Superior temporal gyrus (tissue), 1 donor: ENCODE results near the gene RSPH3.
"Not testable (repeated sequence)": the region's sequence is repeated elsewhere in the genome, so short reads cannot be mapped to it uniquely, and the experiment has no call there.

Source experiments
- DNase-seq: peaks from one replicate; pipeline ENCODE4 v3.0.0-alpha.2; 2016; ENCODE audit errors: extremely low spot score

Gene RSPH3, protein sequence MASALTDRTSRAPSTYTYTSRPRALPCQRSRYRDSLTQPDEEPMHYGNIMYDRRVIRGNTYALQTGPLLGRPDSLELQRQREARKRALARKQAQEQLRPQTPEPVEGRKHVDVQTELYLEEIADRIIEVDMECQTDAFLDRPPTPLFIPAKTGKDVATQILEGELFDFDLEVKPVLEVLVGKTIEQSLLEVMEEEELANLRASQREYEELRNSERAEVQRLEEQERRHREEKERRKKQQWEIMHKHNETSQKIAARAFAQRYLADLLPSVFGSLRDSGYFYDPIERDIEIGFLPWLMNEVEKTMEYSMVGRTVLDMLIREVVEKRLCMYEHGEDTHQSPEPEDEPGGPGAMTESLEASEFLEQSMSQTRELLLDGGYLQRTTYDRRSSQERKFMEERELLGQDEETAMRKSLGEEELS

DNA sequence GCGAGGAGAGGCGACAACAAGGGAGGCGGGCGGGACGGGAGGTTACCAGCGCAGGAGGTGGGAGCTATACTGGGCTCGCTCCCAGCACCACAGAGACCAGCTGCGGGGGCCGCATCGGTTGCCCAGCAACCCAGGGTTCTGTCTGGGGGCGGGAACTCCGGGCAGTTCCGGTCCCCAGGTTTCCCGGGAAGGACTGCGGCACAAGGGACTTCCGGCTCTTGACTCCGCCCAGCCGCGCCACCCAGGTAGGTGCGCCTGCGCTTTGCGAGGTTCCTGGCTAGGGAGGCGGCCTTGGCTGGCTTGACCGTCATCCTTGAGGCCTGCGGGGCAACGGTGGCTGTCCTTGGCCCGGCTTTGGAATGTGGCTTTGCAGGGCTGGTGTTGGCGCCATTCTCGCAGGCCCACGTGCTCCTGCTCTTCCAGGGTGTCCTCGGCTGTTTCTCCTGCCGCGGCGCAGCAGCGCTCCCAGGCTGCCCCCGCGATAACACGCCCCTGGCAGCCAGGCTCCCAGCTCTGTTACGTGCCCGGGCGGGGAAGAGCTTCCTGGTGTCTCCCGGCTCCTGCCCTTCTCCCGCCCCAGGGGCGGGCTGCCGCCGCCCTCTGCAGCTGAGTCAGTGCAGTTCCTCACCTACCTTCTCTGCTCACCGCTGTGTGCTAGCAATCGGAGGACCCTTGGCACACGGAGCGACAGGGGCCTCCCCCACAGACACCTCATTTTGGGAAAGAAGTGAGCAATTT, at the start of gene RSPH3:
TSS of gene RSPH3 (minus strand) at position 537 of the 738 bp plus-strand sequence. CDS start 652 bp downstream, outside the sequence.
- DNase-seq: peak; percentile 88

DNA sequence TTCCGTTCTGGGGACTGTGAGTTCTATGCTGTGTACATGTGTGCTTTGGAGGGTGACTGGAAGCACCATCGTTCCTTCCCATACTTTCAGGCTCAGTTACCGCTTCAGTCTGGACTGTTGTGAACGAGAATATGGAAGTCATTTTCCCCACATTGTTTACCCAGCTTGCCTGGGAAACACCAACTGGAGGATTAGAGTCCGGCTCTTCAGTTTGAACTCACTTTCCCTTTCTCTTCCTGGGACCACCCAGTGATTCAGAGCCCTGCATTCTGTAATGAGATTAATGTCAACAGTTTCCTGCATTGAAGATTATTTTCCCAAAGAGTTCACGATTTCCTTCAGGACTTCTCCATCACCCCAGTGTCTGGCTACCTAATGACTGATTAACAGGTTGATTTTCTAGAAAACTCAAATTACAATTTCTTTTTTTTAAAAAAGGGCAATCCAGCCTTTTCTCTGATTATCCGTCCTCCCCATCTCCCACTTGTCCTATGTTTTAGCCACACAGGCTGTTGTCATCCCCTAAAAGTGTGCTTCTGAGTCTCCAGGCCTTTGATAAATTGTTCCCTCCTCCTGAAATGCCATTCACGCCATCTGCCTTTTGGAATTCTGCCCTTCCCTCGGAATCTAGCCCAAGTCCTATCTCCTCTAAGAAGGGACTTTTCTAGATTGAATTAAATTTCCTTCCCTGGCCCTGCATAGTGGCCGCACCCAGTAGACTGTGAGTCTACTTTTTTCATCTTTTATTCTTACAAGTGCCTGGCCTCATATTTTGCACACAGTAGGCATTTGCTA, 48.1 kb upstream of the RSPH3 start:
- DNase-seq: no peak

DNA sequence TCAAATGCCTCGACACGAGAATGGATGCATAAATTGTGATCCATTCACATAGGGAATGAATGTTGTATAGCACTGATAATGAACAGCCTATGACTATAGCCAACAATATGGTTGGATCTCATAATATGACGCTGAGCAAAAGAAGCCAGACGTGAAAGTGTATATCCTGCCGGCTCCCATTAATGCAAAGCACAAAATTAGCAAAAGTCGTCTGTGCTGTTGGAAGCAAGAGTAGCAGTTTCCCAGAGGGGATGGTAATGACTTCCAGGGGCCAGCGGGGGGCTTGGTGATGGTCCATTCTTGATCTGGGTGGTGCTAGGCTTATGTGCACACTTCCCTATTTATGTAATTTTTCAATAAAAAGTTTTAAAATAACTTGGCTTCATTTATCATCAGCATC, 45.8 kb upstream of the RSPH3 start:
- DNase-seq: no peak

DNA sequence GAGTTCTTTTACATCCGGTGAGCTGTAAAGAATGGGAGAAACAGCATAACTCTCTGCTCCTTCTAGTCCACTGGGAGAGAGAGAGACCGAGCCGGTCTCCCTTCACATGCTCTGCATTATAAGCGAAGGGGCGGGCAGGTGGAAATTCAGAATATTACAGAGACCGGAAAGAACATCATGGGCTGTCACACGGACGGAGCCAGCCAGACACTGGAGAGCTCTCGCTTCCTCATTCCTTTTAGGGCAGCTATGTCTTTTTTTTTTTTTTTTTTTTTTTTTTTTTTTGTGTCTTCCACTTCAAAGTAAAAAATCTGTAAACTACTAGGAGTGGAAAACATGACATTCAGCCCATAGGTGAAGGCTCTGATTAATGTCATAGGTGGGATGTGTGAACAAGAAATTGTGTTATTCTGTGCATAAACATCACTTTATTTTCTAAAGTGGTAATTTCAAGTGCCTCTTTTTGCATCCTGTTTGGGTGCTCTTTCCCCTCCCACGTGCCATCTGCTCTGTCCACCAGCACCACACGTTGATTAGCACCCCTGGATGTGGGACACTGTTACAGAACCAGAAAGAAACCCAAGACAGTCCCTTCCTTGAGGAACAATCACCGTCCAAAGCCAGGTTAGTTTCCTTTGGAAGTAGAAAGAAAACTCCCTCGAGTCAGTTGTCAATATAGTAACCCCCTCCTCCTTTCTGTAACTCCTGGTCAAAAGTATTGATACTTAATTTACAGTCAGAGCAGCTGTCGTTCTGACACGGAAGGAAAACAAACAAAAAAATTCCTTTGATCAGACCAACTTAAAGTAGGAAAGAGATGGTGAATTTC, 45.1 kb upstream of the RSPH3 start, which contains the start of gene TAGAP:
TSS of gene TAGAP (minus strand) at position 93 of the 829 bp plus-strand sequence. CDS start 845 bp downstream, outside the sequence.
- DNase-seq: peak; percentile 33

DNA sequence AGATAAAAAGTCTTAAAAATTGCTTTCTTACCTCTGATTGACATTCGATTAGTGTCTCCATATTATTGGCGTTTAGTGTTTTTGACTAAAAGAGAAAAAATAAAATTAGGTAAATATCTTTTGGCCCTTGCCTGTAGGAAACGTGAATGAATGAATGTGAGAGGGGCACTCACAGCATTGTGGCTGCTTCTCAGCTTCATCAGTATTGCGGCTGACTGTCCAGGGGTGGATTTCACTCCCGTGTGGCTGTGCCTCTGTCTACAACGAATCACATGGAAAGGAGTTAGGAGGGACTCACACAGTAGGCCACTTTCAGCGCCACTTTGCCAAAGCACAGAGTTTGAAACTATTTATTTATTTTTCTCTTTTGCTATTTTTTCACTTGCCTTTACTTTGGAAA, 43.9 kb upstream of the RSPH3 start:
- no peak for DNase-seq

DNA sequence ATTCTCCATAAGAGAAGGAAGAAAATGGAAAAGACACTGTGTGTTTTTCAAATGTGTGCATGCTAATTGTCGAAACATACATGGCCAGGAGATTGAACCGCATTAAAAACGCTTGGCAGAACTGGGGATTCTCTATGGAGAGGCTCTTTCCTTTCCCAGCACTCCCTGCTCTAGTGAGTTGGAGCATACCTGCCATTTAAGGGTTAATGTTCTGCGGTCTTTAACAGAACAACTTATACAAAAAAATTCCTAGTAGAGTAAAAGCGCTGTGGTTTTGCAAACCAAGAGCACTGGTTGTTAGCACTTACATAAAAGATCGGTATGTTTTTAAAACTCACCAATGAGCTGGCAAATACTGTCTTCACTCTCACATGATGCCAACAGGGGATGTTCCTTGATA, 43.2 kb upstream of the RSPH3 start:
- no peak for DNase-seq

DNA sequence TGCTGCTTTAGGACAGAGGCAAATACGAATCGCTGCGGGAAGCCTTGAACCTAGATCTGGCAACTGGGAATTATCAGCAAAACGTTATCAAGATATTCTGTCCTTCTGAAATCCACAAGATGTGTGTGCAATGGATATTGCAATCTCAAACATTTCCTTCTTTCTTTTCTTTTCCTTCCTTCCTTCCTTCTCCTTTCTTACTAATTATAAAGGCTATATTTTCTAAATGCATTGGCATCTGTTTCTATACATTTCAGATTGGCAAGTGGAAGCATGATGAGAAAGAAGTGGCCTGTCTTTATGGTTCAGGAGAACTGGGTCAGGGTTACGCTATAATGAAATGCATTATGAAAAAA, 42.8 kb upstream of the RSPH3 start:
- no peak for DNase-seq

DNA sequence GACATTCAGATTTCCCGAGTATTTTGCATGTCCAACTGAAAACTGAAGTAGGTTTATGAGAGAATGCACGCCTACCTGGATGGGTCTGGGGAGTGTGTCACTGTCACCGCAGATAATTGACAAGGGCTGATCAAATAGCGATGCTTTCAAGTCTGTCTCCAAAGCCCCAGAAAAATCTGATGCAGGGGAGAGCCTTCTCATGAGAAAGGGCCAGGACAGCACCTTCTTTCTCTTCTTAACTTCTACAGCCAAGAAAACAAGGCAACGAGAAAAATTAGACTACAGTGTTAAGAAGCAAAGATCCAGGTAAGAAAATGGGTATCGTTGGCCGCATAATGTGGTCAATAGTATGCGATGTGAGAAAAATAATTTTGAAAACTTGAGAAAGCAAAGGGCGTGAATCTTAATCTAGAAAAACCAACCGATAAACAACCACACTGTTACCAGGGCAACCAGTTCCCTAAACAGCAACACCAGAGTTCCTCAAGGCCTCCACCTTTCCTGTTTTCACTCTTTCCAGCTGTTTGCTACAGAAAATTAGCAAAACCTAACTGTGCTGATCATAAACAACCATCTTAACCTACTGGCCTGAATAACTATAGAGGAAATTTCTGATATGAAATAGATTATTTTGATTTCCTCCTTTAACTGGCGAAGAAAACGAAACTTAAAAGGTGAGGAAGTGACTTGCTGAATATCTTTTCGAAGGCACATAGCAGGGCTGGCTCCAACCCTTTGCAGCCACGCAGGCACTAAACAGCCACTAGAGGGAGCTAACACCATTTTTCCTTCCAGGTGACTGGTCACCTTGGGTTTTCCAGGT, 42.2 kb upstream of the RSPH3 start:
- DNase-seq: peak; percentile 90

DNA sequence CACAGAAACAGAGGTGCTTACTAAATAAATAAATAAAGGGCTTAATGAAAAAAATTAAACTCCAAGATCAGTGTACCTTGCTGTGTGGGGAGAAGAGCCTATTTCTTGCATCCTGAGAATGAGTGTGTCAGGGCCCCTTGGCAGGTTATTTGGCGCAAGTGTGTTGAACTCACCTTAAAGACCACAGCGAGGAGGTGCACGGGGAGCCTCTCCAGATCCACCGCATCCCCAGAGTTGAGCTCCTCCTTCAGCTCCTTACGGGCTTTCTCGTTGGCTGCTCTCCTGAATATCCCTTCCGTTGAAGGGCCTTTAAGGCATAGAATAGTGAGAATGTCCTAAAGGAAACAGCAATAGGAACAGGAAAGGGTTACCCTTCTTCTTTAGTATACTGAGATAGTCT, 41.2 kb upstream of the RSPH3 start:
- DNase-seq: no peak

DNA sequence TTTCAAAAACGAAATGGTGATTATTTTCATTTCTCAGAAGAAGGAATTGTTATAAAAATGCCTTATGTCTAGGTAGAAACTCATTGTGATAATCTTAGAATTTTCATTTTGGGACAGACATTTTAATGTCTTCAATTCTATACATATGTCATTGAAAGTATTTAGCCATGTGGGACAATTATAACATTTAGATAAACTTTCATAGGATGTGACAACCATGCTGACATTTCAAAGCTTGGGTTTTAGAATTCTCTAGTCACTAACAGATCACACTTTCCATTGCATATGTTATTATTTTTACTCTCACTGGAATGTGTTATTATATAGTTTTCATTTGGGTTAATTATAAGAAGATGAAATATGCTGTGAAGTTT, 39.9 kb upstream of the RSPH3 start:
- no peak for DNase-seq

DNA sequence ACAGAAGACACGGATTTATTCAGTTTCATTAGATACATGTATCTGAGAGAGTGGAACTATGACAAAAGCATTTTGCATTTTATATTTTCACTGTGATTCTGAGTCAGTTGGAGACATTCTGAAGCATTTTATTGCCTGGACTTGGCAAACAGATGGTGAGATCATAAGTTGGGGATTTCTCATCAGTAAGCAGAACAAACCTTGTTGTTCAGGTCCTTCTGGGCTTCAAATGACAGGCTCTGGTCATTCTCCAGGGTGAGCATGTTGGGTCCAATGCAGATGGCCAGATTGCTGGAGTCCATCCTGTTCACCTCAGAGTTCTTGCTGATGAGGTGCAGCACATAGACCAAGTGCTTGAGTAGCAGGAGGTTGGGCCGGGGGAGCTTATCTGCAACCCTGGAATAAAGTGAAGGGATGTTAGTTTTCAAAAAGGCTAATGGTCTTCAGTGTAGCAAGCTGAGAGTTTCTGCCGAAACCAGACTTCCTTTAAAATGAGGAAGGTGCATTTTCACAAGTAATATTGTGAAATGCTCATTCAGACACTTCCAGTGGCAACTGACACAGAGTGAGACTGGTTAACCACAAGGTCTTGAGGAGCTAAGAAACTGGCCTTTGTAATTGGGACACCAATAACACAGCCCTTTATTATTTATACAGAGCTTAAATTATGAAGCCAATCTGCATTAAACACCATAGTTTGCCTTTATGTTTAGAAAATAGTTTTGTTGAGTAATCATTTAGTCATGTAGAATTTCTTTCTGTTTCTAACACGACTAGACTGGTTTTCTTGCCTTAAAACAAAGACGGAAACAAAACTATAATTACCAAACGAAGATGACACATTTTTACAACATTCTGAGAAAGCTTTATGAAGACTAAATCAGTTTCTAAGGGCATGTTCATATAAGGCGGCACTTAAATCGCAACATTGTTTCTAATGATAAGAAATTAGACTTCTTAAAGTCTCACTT, 39.2 kb upstream of the RSPH3 start:
- DNase-seq: peak; percentile 33

DNA sequence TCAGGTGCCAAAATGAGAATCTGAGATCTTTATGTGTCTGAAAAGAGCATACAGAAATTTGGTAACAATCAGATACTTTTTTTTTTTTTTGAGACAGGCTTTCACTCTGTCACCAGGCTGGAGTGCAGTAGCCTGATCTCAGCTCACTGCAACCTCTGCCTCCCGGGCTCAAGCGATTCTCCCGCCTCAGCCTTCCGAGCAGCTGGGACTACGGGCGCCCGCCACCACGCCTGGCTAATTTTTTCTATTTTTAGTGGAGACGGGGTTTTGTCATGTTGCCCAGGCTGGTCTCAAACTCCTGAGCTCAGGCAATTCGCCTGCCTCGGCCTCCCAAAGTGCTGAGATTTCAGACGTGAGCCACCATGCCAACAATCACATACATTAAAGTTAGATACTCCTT, 38.3 kb upstream of the RSPH3 start:
- DNase-seq: not testable (repeated sequence)

DNA sequence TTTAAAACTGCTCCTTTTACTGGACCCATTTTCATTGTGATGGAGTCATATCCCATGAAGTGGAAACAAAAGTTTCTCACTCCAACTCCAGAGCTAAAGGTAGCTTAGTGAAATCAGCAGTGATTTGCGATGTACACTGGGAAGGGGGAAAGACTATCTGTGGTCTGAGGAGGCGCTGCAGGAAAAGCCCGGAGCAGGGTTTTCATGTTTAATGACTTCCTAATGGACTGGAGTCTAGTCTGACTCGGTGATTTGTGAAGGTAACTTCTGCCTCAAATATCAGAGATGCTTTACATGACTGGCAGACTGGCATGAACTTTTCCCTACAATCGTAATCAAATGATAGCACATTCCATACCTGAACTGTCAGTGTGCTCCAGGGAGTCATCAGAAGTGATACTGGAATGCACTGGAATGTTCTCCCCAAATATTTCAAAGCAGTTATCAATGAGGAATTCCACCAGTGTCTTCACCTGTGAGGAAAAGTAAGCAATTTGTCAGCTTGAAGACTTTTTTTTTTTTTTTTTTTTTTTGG, 37.8 kb upstream of the RSPH3 start:
- no peak for DNase-seq

DNA sequence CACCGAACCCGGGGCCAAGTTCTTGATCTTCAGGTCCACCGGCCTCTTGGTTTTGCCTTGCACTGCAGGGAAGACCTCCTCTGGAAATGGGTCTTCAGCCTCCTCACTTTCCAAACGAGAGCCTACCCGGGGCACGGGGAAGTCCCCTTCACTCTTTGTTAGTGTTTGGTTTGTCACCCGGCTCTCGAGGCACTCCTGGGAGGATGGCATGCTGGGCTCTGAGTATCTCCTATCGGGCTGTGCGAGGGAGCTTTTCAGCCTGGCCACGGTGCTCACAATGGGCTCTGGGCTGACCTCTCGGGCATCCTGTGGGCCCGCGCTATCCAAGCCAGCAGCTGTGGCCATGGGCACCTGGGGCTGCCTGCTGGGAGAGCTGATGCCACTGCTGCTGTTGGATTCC, 36.7 kb upstream of the RSPH3 start:
- DNase-seq: no peak

DNA sequence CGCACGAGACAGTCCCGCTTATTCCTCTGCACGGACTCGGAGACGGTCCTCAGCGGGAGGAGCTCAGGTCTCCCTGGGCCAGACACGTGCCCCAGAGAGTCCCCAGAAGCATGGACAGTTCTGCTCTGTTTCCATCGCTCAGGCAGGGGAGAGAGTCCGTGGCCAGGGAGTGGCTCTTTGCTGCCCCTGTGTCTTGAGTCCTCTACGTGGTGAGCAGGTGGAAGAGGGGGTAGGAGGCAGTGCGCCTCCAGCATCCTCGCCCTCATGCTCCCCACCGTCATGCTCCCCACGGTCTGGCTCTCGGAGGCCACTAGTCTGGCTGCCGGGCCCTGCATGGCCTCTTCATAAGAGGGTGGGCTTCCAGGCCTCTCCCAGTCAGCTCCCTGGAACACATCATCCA, 35.9 kb upstream of the RSPH3 start:
- no peak for DNase-seq

DNA sequence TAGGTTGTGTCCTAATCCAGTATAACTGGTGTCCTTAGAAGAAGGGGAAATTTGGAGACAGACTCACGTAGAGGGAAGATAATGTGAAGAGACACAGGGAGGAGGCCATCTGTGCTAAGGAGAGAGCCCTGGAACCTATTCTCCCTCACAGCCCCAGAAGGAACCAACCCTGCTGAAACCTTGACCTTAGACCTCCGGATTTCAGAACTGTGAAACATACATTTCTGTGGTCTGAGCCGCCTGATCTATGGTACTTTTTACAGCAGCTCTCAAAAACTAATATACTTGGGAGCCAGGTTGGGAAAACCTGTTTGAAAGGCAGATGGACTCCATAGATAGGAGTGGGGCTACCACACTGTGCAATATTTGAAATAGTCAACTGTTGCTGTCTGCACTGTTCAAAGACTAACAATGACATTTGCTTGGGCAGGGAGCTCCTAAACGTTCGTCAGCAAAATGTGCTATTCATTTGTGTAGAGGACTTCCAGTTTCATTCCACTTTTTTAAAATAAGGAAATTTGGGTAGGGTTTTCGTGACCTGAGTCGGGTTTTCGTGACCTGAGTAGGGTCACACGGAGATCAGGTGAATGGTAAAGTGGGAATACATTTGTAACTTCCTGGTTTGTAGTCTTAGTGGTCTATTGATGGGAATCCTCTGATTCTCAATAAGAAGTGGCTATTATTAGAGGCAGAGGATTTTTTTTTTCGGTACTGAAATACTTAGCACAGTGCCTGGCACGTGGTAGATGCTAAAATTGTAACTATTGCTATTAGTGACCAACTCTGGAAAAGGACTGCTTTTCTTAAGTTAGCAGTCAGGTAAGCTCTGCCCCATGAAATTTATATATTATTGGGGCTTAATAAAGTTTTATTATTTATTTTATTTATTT, 33.4 kb upstream of the RSPH3 start:
- no peak for DNase-seq

DNA sequence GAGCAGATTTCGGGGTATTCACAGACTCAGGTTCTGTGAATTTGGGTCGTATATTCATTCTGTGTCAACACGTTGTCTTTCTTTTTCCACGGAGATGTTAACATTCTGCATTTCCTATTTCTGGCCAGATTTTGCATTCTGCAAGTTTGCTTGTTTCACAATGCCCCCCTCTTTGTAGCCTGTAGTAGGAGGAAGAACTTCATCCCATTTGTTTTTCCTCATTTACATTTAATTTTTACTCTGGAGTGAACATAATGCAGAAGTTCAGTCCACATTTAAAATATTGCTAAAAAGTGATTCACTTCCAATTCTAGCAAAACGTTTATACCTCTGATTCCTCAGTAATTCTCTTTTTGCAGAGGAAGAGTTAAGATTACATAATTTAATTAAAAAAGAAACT, 31.8 kb upstream of the RSPH3 start:
- DNase-seq: no peak

DNA sequence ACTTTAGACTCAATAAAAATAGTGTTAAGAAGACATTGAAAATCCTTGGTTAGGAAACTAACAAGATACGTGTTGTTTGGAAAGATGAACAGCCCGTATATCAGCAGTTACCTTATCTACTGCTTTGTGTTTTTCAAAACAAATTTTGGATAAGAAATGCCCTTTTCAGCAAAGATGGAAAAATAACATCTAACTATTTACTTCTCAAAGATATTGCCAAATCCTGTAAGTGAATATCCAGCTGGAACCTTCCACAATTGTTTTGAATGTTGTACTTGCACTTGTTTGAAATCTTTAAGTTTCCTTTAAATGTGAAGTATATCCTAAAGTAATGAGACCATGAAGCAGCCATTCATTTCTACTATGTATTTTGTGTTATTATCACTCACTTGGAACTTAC, 30.2 kb upstream of the RSPH3 start:
- no peak for DNase-seq
